SH-SY5Y (cell line): ENCODE measurements around the gene SDHD.

Experiments used
- GATA2 ChIP-seq: IDR thresholded peaks from 2 replicates; pipeline ENCODE4 v1.6.1; 2011; ENCODE audit warnings: mild to moderate bottlenecking, low read depth, low read length
- GATA3 ChIP-seq: IDR thresholded peaks from 2 replicates; pipeline ENCODE4 v1.6.1; 2011; ENCODE audit warnings: low read depth, mild to moderate bottlenecking, low read length, moderate library complexity

The SDHD gene

DNA sequence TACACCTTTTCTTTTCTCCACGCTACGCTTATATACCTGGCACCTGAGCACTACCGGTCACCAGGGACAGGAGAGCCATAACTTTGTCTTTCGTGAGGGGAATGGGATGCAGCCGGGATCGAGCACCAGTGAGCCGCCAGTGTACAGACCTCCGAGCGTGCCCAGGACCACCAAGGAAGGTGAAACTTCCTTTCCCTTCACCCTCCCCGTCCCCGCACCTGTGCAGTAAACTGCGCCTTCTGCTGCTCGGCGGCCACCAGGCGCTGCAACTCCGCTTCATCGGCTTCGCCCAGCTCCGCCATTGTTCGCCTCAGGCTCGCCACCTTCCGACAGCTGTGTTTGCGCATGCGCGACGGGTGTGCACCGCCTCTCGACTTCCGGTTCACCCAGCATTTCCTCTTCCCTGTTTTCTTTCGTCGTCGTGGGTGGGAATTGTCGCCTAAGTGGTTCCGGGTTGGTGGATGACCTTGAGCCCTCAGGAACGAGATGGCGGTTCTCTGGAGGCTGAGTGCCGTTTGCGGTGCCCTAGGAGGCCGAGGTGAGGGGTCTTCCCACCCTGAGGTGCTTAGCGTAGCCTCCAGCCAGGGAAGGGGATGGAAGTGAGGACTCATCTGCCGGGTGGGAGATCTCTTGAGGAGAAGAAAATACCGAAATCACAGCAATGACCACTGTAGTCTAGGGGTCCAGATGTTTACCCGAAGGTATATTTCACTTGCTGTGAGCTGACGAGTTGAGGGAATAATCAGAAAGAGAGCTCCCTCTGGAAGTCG lies at the start of gene SDHD, which contains the start of gene TIMM8B:
SDHD (plus strand) TSS at position 452 of the 770 bp plus-strand sequence; CDS start at position 487, 35 bp downstream.
TIMM8B (minus strand) TSS at position 335 of the 770 bp plus-strand sequence; CDS start at position 302, 33 bp downstream.
- TF ChIP-seq GATA3 (no peak), GATA2 (no peak)

DNA sequence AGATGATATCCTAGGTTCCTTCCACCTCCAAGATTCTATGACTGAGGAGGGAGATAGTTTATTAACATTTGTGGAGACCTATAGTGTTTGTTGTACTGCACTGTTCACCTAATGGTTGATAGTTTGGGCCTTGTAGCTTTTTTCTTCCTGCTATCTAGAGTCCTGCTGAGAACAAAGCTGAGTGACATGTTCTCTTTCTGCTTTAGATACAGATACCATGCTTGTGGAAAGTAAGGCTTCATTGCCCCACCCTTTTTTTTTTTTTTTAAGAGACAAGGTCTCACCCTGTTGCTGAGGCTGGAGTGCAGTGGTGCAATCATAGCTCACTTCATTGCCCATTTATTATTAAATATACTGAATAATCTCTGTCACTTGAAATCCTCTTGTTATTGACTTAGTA lies 49.1 kb upstream of the SDHD start:
- no peak for TF ChIP-seq GATA3
- no peak for TF ChIP-seq GATA2

DNA sequence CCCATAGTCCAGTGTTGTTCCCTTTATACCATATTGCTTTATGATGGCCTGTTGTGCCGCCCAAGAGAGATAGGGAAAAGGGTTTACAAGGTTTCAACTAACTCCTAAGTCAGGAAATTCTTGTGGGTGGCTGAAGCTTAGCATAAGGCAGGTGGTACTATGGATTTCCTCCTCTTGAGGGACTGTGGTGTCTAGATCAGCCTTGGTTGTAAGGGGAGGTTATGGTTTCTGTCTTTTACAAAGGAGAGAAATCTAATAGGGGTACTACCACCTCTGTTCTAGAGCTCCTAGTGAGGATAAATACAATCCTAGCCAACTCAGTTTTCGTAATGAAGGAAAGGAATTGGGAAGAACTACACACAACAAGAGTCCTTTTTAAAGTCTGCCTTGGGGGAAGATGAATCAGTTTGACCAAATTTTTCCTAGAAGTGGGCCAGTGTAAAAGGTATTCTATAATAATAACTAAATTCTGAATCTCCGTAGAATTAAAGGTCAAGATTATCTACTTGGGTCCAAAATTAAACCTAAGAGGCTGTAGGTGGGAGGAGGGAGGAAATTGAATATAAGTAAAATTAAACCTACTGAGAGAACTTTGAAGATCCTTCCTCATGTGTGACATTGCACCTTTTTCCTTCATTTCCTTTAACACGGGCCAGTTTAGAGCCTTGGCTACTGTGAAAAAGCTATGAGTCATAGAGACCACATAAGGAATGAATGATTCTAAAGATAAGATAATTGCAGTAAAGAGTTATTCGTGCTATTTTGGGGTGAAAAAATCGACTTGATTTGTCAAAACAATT lies 44.3 kb upstream of the SDHD start:
- TF ChIP-seq GATA3 (no peak), GATA2 (no peak)

DNA sequence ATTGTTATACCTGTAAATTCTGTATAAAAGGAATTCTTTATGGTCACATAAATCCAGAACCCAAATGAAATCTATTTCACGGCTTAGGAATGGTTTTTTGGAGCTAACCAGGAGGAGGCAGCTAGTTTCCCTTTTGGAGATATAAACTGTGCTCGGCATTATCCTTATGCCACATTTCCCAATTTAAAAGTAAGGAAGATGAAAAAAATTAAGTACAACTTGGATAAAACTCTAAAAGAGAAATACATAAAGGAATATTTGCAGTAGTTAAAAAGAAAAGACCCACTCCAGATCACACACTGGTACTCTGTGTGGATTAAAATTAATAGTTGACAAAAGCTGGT lies 43.7 kb upstream of the SDHD start:
- TF ChIP-seq GATA3: no peak
- no peak for TF ChIP-seq GATA2

DNA sequence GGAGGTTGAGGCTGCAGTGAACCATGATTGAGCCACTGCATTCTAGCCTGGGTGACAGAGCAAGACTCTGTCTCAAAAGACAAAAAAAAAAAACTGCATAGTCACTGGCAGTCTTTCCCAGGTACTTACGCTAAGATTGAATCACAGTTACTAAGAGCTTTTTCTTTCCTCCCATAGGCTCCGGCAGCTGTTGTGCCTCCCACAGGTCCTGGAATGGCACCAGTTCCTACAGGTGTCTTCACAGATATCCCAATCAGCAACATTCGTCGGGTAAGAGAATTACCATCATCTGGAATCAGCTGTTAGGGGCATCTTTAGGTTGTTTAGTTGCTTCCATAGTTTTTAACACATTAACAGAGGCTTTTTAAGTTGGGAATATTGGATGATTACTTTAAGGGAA lies 41.7 kb upstream of the SDHD start:
- TF ChIP-seq GATA3 (no peak), GATA2 (no peak)

DNA sequence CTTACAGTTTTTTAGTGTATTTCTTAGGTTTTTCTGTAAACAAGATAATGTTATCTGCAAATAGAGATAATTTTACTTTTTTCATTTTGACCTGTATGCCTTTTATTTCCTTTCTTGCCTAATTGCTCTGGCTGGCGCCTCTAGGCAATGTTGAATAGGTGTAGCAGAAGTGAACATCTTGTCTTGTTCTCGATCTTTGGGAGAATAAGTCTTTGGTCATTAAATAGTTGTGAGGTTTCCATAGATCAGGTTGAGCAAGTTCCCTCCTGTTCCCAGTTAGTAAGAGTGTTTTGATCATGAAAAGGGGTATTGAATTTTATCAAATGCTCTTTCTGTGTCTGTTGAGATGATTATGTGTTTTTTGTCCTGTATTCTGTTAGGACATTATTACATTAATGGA lies 36.9 kb upstream of the SDHD start:
- TF ChIP-seq GATA2 (no peak), GATA3 (no peak)

DNA sequence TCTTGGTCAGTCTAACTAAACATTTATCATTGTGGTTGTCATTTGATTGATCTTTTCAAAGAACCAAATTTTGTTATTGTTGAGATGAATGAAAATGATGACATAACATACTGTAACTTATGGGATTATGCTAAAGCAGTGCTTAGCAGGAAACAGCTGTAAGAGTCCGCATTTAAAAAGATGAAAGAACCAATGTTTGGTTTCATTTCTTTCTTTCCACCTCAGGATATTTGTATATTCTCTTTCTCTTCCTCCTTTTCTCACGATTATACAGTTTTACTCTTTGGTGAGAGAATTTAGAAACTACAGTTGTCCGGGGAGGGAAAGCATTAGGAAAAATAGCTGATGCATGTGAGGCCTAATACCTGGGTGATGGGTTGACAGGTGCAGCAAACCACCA lies 36.0 kb upstream of the SDHD start:
- TF ChIP-seq GATA3 (no peak), GATA2 (no peak)

DNA sequence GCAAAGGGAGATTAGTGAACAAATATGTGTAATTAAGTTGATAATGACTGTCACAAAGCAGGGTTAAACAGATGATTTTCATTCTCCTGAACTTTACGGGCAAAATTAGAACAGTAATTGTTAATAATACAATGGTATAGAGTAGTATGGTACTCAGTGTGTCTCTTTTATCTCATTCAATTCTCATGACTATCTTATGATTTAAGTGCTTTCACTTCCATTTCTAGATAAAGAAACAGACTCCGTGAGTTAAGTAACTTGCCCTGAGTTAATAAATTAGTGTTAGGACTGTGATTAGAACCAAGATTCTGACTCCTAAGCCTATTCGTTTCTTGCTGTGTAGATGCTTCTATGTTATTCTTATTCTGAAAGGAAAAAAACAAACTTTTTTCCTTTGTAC lies 34.9 kb upstream of the SDHD start:
- TF ChIP-seq GATA2 (no peak), GATA3 (no peak)

DNA sequence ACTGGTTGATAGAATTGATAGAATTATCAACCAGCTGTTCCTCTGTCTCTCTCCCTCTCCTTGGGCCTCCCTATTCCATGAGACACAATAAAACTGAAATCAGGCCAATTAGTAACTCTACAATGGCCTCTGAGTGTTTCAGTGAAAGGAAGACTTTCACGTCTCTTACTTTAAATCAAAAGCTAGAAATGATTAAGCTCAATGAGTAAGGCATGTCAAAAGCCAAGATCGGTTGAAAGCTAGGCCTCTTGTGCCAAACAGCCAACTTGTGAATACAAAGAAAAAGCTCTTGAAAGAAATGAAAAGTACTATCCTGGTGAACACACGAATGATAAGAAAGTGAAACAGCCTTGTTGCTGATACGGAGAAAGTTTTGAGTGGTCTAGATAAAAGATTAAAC lies 29.5 kb upstream of the SDHD start:
- TF ChIP-seq GATA3 (no peak), GATA2 (no peak)

DNA sequence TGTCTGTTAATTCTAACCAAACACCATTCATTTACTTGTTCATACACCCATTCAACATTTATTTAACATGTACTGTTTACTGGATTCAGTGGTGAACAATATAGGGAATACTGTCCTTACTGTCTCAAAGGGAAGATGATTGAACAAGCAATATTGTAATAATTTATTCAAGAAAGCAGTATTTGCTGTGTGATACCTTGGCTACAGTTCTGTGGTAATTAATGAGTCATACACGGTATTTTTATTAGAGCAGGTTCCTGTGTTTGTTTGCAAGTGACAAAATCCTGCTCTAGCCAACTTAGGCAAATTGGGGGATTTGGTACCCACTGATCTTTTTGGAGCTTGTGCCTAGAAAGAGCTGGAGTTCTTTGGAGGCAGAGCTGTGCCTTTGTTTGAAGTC lies 28.6 kb upstream of the SDHD start:
- TF ChIP-seq GATA2: no peak
- TF ChIP-seq GATA3: no peak

DNA sequence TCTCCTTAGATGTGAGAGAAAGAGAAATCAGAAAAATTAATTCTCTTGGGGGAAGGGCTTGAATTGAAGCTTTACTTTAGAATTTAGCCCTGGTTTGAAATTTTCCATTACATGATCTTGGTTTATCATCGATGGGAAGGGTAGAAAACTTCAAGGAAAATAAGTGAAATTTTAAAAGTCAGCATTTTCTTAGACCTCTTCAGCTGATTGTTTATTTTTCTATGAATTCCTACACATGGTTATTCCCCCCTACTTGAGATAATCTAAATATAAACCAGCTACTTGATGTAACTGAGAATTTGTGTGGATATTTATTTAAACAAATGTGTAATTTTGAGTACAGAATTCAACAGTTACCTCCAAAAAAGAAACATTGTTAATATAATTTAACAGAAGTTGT lies 23.8 kb upstream of the SDHD start:
- TF ChIP-seq GATA3 (no peak), GATA2 (no peak)

DNA sequence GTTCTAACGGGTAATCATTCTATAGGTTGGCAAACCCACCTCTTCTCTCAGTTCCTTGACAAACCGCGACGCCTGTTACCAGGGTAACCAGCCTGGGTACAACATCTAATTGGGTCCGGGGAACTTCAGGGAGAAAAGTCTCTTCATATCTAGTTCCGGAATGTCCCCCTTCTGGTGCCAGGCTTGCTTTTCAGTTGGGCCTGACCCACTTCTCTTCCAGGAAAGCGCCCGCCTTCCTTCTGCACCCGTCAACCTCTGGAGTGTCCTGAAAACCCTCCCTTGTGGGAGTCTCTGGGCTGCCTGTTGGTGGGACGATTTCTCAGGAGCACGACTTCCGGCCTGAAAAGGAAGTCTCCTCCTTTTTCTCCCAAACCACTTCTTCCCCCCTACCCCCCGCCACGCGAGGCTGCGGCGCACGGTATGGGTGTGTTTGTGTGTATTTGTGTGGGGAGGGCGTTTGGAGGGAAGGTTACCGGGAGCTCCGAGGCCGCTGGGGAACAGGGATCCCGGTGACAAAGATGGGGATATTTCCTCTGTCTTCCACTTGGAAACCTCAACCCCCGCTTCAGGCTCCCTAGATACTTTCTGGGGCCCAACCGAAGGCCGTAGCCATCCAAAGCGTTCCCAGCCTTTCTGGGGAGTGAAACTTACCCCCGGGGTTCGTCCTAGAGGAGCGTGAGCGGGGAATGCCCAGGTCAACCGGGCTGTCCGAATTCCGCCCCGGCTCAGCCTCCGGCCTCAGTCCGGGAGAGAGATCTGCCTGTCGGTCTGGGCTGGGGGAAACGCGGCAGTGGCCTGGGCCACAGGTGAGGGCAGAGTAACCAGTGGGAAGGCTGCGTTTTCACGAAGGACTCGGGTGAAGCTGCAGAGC lies 12.5 kb upstream of the SDHD start, which contains the start of the genes NKAPD1 and PIH1D2:
NKAPD1 (plus strand) TSS at position 359 of the 871 bp plus-strand sequence. CDS start 1,276 bp downstream, outside the sequence.
PIH1D2 (minus strand) TSS at position 77 of the 871 bp plus-strand sequence. CDS start 843 bp downstream, outside the sequence.
- TF ChIP-seq GATA3 (no peak), GATA2 (no peak)

DNA sequence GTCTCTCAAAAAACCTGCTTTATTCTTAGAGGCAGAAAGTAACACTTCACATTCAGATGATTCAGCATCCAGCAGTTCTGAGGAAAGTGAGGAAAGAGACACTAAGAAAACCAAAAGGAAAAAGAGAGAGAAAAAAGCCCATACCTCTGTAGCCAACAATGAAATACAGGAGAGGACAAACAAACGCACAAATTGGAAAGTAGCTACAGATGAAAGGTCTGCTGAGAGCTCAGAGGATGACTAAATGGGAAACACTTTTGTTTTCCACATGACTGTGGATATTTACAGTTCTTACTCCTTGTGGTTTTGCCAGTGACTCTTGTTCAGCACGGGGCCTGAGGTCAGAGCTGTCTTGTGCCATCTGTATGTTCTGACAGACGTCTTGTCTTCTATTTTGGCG lies 3.9 kb upstream of the SDHD start:
- TF ChIP-seq GATA3: no peak
- TF ChIP-seq GATA2: no peak
